NK-92 treated with Interleukin-12 subunit alpha and Interleukin-12 subunit beta, amount 100 ng/mL, for 24 hours (cell line): Measurements from ENCODE around the gene BCL11A.

Source experiments
- DNase-seq: peaks from one replicate; lab custom pipeline; 2025; lab: John Stamatoyannopoulos, UW

The BCL11A gene

GRCh38 chr2:60505240-60505879 is 48.1 kb downstream of the BCL11A start:
- DNase-seq: no peak

GRCh38 chr2:60504049-60504448 is 49.4 kb downstream of the BCL11A start:
- no peak for DNase-seq

GRCh38 chr2:60502144-60502543 is 51.3 kb downstream of the BCL11A start:
- DNase-seq: no peak

GRCh38 chr2:60500861-60501260 is 52.6 kb downstream of the BCL11A start:
- DNase-seq: no peak

- DNase-seq: no peak
Observed at GRCh38 chr2:60499651-60500265, 53.7 kb downstream of the BCL11A start.

- no peak for DNase-seq
Observed at GRCh38 chr2:60498816-60499429, 54.5 kb downstream of the BCL11A start.

GRCh38 chr2:60498127-60498815 is 55.2 kb downstream of the BCL11A start:
- no peak for DNase-seq

- DNase-seq: no peak
Observed at GRCh38 chr2:60497500-60497899, 56.0 kb downstream of the BCL11A start.

GRCh38 chr2:60496956-60497355 is 56.5 kb downstream of the BCL11A start:
- no peak for DNase-seq

- DNase-seq: no peak
Observed at GRCh38 chr2:60496475-60496874, 57.0 kb downstream of the BCL11A start.

- no peak for DNase-seq
Observed at GRCh38 chr2:60495041-60495625, 58.3 kb downstream of the BCL11A start.

- no peak for DNase-seq
Observed at GRCh38 chr2:60493804-60494387, 59.6 kb downstream of the BCL11A start.

GRCh38 chr2:60492548-60492947 is 60.9 kb downstream of the BCL11A start:
- DNase-seq: no peak

- no peak for DNase-seq
Observed at GRCh38 chr2:60490848-60491247, 62.6 kb downstream of the BCL11A start.

- no peak for DNase-seq
Observed at GRCh38 chr2:60490441-60490840, 63.0 kb downstream of the BCL11A start.

GRCh38 chr2:60489289-60489688 is 64.2 kb downstream of the BCL11A start:
- no peak for DNase-seq

- DNase-seq: no peak
Observed at GRCh38 chr2:60488291-60488690, 65.2 kb downstream of the BCL11A start.

GRCh38 chr2:60487174-60487573 is 66.3 kb downstream of the BCL11A start:
- DNase-seq: no peak

- no peak for DNase-seq
Observed at GRCh38 chr2:60486551-60486950, 66.9 kb downstream of the BCL11A start.

GRCh38 chr2:60486067-60486466 is 67.4 kb downstream of the BCL11A start:
- DNase-seq: no peak

GRCh38 chr2:60485550-60485949 is 67.9 kb downstream of the BCL11A start:
- no peak for DNase-seq

GRCh38 chr2:60485055-60485454 is 68.4 kb downstream of the BCL11A start:
- DNase-seq: no peak
